Keratinocyte (primary cell): ENCODE results near the gene BRPF1. TPM values are rescaled to one million over a fixed set of nuclear protein-coding genes. Genes with fewer than 3 reads are reported as not detected.

ENCODE experiments used
- DNase-seq: peaks from one replicate; pipeline ENCODE4 v3.0.0-alpha.2; 2011; ENCODE audit warnings: low read depth, missing footprints, low spot score
- FAIRE-seq: peaks from 2 replicates; lab custom pipeline; 2011; peaks lifted over from hg19 to GRCh38; lab: Jason Lieb, UNC
- H2AFZ ChIP-seq: 2 replicates; pipeline ENCODE4 v1.6.0; 2012; ENCODE audit warnings: low read length, control low read depth, inconsistent platforms; ENCODE audit not compliant: control insufficient read depth
- H3K27ac ChIP-seq: 2 replicates; pipeline ENCODE4 v1.5.1; 2011; ENCODE audit warnings: low read length; ENCODE audit not compliant: control insufficient read depth, insufficient read depth
- H3K27me3 ChIP-seq: 3 replicates; pipeline ENCODE4 v1.6.0; 2011; ENCODE audit warnings: low read length; ENCODE audit not compliant: control insufficient read depth, insufficient read depth; ENCODE audit errors: extremely low read depth
- H3K36me3 ChIP-seq, 2 experiments: 2 replicates in 1 of 2; 3 replicates in 1 of 2; pipeline ENCODE4 v1.5.1; 2011; ENCODE audit warnings: low read length in 2 of 2, mild to moderate bottlenecking in 1 of 2; ENCODE audit not compliant: control insufficient read depth in 2 of 2, insufficient read depth in 2 of 2; ENCODE audit errors: extremely low read depth in 1 of 2
- H3K4me1 ChIP-seq: 3 replicates; pipeline ENCODE4 v1.5.1; 2011; ENCODE audit warnings: low read length; ENCODE audit not compliant: control insufficient read depth, insufficient read depth; ENCODE audit errors: extremely low read depth
- H3K4me2 ChIP-seq: 3 replicates; pipeline ENCODE4 v1.6.0; 2011; ENCODE audit warnings: low read depth, low read length; ENCODE audit not compliant: control insufficient read depth, insufficient read depth; ENCODE audit errors: extremely low read depth
- H3K4me3 ChIP-seq, 3 experiments: fragments of 200-600 bp in 1 of 3; sonication (generic) in 1 of 3; 2 replicates in 2 of 3; 3 replicates in 1 of 3; pipeline ENCODE4 v1.5.1; 2011 to 2016; ENCODE audit warnings: low read length in 3 of 3, mild to moderate bottlenecking in 3 of 3, control low read depth in 2 of 3, inconsistent platforms in 1 of 3, low read depth in 1 of 3, mixed read lengths in 1 of 3, mixed run types in 1 of 3, moderate library complexity in 1 of 3; ENCODE audit not compliant: control insufficient read depth in 2 of 3, insufficient read depth in 2 of 3; ENCODE audit errors: extremely low read depth in 1 of 3
- H3K79me2 ChIP-seq: 2 replicates; pipeline ENCODE4 v1.6.0; 2012; ENCODE audit warnings: low read length; ENCODE audit not compliant: control insufficient read depth, insufficient read depth
- H3K9ac ChIP-seq: 3 replicates; pipeline ENCODE4 v1.6.0; 2011; ENCODE audit warnings: low read length; ENCODE audit not compliant: control insufficient read depth, insufficient read depth; ENCODE audit errors: extremely low read depth
- H3K9me1 ChIP-seq: 3 replicates; pipeline ENCODE4 v1.6.0; 2011; ENCODE audit warnings: low read length; ENCODE audit not compliant: control insufficient read depth, insufficient read depth; ENCODE audit errors: extremely low read depth
- H3K9me3 ChIP-seq: 2 replicates; pipeline ENCODE4 v1.5.1; 2012; ENCODE audit warnings: low read depth, low read length; ENCODE audit not compliant: control insufficient read depth
- H4K20me1 ChIP-seq: 3 replicates; pipeline ENCODE4 v1.6.0; 2011; ENCODE audit warnings: low read length; ENCODE audit not compliant: control insufficient read depth, insufficient read depth; ENCODE audit errors: extremely low read depth
- EZH2 ChIP-seq: IDR thresholded peaks from one replicate; pipeline ENCODE4 v1.6.1; 2012; ENCODE audit warnings: inconsistent platforms, mild to moderate bottlenecking, low read length, moderate library complexity
- dilution Hi-C: fragments of 300-500 bp; cut with MboI; formaldehyde crosslinking; loops from one replicate; pipeline ENCODE4 v1.7.0; 2020; ENCODE audit warnings: low sequenced_read_pairs; ENCODE audit not compliant: extremely low pct_ligation_motif_present
- polyA plus RNA-seq, 5 experiments: library from polyadenylated mRNA; depleted of rRNA in 3 of 5; stranded (reverse) in 3 of 5; stranded (forward) in 1 of 5; unstranded in 1 of 5; fragments of >200 nt; gene quantifications; 1 replicate in 1 of 5; 2 replicates in 3 of 5; 3 replicates in 1 of 5; pipeline versions ENCODE4 v1.2.1 to v1.2.3, GENCODE V29; 2011 to 2012; ENCODE audit warnings: missing spikeins in 2 of 5, low read depth in 1 of 5, low replicate concordance in 1 of 5
- TF ChIP-seq, protein P1 (sequence below), 3 experiments: IDR thresholded peaks in 1 of 3; conservative IDR thresholded peaks in 1 of 3; optimal IDR thresholded peaks in 1 of 3; 2 replicates in 2 of 3; 3 replicates in 1 of 3; pipeline versions ENCODE3 to v1.5.1; 2011; ENCODE audit warnings: low read length in 3 of 3, mild to moderate bottlenecking in 3 of 3, moderate library complexity in 2 of 3, control low read depth in 1 of 3, inconsistent platforms in 1 of 3; ENCODE audit not compliant: insufficient read depth in 2 of 3; ENCODE audit errors: extremely low read depth in 1 of 3

The BRPF1 gene
- polyA plus RNA-seq, 1 donor (not counting 4 experiments of a cell fraction or from before 2014, with no cell fraction given), result 8.0 TPM

DNA sequence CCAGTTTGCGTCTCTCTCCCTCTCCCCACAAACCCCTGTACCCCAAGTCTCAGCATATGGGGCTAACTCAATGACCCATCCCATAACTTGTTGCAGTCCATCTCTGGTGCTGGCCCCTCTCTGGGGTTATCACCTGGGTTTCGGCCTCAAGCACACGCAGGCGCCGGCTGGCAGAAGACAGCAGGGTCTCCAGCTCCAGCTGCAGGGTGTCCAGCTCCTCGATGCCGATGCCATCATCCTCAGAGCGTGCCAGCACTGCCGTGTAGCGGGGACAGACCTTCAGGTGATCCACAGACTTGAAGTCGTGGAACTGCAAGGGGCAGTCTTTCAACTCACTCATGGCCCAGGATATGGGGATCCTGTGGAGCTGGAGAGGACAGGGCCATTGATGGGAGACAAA, 59.6 kb downstream of the BRPF1 start:
- Histone ChIP-seq H4K20me1 (no peaks in the 10 kb centered on the region), H3K27me3 (no peaks in the 10 kb centered on the region), H3K4me1 (peaks cover 14% of the 10 kb centered on the region), H3K4me3 (no peak overlapping the region), H3K36me3 (peaks cover 19 to 38% of the 10 kb centered on the region in 2 experiments), H3K79me2 (peaks cover 41% of the 10 kb centered on the region), H3K27ac (no peak overlapping the region), H2AFZ (no peak overlapping the region), H3K9me3 (no peaks in the 10 kb centered on the region), H3K4me2 (peak overlapping the region; percentile 97), H3K9ac (no peak overlapping the region), H3K9me1 (no peaks in the 10 kb centered on the region)
- TF ChIP-seq, protein P1, sequence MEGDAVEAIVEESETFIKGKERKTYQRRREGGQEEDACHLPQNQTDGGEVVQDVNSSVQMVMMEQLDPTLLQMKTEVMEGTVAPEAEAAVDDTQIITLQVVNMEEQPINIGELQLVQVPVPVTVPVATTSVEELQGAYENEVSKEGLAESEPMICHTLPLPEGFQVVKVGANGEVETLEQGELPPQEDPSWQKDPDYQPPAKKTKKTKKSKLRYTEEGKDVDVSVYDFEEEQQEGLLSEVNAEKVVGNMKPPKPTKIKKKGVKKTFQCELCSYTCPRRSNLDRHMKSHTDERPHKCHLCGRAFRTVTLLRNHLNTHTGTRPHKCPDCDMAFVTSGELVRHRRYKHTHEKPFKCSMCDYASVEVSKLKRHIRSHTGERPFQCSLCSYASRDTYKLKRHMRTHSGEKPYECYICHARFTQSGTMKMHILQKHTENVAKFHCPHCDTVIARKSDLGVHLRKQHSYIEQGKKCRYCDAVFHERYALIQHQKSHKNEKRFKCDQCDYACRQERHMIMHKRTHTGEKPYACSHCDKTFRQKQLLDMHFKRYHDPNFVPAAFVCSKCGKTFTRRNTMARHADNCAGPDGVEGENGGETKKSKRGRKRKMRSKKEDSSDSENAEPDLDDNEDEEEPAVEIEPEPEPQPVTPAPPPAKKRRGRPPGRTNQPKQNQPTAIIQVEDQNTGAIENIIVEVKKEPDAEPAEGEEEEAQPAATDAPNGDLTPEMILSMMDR (optimal IDR thresholded peaks at IDR 0.05 in 1 of 3, IDR thresholded peaks at IDR 0.05 in 1 of 3, conservative IDR thresholded peaks at IDR 0.05 in 1 of 3; ENCODE audit: extremely low read depth in 1 of 3, insufficient read depth in 2 of 3, low read length in 3 of 3), result no peak
- TF ChIP-seq EZH2, result no peak
- dilution Hi-C loops, result no loop called here
- DNase-seq (no peak), FAIRE-seq (no peak)

DNA sequence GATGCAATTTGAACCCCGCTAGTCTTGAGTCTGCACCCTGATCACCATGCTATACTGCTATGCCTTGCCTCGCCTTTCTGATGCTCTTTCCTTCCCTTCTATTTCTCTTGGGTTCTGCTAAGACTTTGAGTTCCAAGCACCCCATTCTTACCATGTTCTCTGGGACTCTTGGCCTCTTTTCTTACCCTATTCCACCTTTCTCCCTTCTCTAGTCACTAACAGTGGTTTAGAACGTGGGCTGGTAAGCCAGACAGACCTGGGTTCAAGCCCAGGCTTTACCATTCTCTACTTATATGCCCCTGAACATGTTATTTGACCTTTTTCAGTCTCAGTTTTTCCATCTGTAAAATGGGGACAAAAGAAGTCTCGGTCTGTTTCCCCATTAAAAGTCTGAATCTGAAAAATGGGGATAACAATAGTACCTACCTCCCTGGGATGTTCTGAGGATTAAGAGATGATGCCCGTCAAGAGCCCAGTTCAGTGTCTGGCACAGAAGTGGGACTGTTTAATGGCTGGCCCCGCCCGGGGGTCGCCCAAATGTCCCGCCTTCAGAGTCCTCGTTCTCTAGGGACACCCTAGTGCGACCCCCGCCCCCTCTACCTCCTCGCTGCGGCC, 60.4 kb downstream of the BRPF1 start:
- no peak for FAIRE-seq
- H3K79me2 ChIP-seq, result peaks cover 46% of the 10 kb centered on the region
- DNase-seq, result no peak

More for the DNA sequence above, 60.4 kb downstream of the BRPF1 start:
- H4K20me1 ChIP-seq, result no peaks in the 10 kb centered on the region
- TF ChIP-seq, protein P1 (optimal IDR thresholded peaks at IDR 0.05 in 1 of 3, IDR thresholded peaks at IDR 0.05 in 1 of 3, conservative IDR thresholded peaks at IDR 0.05 in 1 of 3; ENCODE audit: extremely low read depth in 1 of 3, insufficient read depth in 2 of 3, low read length in 3 of 3), result no peak
- H3K9ac ChIP-seq, result peak overlapping the region; percentile 96
- no peaks in the 10 kb centered on the region for H3K9me3 ChIP-seq
- peaks cover 14% of the 10 kb centered on the region for H3K4me1 ChIP-seq
- H2AFZ ChIP-seq, result peak overlapping the region; percentile 55
- H3K27ac ChIP-seq, result peak overlapping the region; percentile 81
- H3K36me3 ChIP-seq, result peaks cover 15 to 32% of the 10 kb centered on the region in 2 experiments
- H3K9me1 ChIP-seq, result no peaks in the 10 kb centered on the region
- H3K4me3 ChIP-seq, result peak overlapping the region; percentile 61 to 100 (median 86)
- dilution Hi-C loops, result no loop called here
- H3K4me2 ChIP-seq, result peak overlapping the region; percentile 97
- H3K27me3 ChIP-seq, result no peaks in the 10 kb centered on the region
